HG03520 (cell line): Measurements from ENCODE around the gene USP14.
"Not testable (repeated sequence)": the region's sequence is repeated elsewhere in the genome, so short reads cannot be mapped to it uniquely, and the experiment has no call there.

Experiments used
- ATAC-seq: cut with Tn5 transposase; IDR thresholded peaks from one replicate; pipeline ENCODE4 v1.9.1; 2021; ENCODE audit warnings: mild to moderate bottlenecking, moderate library complexity; ENCODE audit not compliant: unreplicated experiment

USP14 gene

DNA sequence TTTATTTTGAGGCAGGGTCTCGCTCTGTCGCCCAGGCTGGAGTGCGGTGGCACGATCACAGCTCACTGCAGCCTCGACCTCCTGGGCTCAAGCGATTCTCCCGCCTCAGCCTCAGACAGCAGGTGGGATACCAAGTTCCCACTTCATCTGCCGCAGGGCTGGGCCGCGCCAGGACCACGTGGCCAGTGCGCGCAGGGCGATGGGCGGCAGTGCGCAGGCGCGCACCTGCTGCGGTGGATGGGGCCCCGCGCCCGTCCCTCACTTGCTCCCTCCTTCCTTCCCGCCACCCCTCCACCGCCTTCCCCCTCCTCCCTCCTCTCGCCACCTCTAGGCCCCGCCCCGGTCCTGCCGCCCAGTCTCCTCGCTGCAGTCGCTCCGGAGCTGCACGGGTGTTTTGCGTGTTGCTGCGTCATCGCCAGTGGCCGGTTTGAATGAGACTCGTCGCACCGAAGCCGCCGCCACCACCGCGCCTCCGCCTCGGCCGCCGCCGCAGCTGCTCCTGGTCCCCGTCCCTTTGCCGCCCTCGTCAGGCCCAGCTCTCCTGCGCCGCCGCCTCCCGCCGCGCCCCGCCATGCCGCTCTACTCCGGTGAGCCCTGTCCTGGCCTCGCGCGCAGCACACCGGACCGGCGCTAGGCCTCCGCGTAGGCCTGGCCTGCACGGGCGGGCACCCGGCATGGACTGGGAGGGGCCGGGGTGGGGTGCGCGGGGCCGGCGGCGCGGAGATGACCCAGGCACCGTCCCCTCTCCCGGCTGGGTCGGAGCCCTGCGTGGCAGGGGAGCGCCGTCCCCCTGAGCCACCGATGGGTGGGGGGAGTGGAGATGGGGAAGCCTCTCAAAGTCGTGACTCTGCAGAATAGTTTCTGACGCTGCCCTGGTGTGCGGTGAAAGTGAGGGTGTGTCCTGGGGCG is at the start of gene USP14:
Gene USP14, plus strand, starts transcription at position 430 of the 909 bp plus-strand sequence. Its CDS starts 142 bp downstream, at position 572.
- ATAC-seq, result peak; percentile 90

DNA sequence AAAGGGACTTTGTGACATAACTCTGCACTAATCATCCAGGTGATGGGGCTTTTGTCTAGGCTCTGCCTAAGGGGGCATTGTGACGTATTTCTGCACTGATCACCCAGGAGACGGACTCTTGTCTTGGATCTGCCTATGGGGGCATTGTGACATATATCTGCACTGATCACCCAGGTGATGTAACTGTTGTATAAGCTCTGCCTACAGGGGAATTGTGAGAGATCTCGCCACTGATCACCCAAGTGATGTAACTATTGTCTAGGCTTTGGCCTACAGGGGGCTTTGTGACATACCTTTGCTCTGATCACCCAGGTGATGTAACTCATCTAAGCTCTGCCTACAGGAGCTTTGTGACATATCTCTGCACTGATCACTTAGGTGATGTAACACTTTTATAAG is 49.7 kb upstream of the USP14 start:
- peak; percentile 4 for ATAC-seq

DNA sequence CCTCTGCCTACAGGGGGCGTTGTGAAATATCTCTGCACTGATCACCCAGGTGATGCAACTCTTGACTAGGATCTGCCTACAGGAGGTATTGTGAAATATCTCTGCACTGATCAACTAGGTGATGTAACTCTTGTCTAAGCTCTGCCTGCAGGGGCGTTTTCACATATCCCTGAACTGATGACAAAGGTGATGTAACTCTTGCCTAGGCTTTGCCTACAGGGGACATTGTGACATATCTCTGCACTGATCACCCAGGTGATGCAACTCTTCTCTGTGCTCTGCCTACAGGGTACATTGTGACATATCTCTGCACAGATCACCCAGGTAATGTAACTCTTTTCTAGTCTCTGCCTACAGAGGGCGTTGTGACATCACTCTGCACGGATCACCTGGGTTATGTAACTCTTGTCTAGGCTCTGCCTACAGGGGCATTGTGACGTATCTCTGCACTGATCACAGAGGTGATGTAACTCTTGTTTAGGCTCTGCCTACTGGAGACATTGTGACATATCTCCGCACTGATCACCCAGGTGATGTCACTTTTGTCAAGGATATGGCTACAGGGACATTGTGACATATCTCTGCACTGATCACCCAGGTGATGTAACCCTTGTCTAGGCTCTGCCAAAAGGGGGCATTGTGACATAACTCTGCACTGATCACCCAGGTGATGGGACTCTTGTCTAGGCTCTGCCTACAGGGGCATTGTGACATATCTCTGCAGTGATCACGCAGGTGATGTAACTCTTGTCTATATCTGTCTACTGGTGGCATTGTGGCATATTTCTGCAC is 49.0 kb upstream of the USP14 start:
- ATAC-seq, result not testable (repeated sequence)

DNA sequence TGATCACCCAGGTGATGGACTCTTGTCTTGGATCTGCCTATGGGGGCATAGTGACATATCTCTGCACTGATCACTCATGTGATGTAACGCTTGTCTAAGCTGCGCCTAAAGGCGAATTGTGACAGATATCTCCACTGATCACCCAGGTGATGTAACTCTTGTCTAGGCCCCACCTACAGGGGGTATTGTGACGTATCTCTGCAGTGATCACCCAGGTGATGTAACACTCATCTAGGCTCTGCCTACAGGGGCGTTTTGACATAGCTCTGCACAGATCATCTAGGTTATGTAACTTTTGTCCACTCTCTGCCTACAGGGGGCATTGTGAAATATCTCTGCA is 48.5 kb upstream of the USP14 start:
- not testable (repeated sequence) for ATAC-seq

DNA sequence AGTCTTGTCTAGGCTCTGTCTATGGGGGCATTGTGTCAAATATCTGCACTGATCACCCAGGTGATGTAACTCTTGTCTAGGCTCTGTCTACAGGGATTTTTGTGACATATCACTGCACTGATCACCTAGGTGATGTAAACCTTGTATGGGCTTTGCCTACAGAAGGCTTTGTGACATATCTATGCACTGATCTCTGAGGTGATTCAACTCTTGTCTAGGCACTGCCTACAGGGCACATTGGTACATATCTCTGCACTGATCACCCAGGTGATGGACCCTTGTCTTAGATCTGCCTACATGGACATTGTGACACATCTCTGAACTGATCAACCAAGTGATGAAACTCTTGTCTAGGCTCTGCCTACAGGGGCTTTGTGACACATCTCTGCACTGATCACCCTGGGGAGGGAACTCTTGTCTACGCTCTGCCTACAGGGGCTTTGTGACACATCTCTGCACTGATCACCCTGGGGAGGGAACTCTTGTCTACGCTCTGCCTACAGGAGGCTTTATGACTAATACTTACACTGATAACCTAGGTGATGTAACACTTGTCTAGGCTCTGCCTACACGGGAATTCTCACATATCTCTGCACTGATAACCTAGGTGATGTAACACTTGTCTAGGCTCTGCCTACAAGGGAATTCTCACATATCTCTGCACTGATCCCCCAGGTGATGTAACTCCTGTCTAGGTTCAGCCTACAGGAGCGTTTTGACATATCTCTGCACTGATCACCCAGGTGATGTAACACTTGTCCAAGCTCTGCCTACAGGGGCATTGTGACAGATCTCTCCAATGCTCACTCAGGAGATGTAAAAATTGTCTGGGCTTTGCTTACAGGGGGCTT is 47.8 kb upstream of the USP14 start:
- not testable (repeated sequence) for ATAC-seq

DNA sequence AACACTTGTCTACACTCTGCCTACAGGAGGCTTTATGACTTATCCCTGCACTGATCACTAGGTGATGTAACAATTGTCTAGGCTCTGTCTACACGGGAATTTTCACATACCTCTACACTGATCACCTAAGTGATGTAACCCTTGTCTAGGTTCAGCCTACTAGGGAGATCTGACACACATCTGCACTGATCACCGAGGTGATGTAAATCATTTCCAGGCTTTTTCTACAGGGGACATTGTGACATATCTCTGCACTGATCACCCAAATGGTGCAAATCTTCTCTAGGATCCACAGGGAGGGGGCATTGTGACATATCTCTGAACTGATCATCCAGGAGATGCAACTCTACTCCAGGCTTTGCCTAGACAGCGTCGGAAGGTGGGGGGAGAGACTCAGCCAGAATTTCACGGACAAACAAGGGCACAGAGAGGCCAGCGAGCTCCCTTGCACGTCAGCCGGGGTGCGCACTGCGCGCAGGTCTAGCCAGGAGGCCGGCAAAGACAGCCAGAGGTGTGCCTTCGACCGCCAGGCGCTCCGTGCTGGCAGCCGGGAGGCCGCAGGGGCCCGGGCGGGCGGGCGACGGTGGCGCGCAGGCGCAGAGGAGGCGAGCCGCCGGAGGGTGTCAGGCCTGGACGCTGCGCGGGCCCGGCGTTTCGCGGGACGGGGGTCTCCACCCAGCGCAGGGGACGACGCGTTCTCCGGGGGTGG is 46.9 kb upstream of the USP14 start:
- ATAC-seq, result peak; percentile 31

DNA sequence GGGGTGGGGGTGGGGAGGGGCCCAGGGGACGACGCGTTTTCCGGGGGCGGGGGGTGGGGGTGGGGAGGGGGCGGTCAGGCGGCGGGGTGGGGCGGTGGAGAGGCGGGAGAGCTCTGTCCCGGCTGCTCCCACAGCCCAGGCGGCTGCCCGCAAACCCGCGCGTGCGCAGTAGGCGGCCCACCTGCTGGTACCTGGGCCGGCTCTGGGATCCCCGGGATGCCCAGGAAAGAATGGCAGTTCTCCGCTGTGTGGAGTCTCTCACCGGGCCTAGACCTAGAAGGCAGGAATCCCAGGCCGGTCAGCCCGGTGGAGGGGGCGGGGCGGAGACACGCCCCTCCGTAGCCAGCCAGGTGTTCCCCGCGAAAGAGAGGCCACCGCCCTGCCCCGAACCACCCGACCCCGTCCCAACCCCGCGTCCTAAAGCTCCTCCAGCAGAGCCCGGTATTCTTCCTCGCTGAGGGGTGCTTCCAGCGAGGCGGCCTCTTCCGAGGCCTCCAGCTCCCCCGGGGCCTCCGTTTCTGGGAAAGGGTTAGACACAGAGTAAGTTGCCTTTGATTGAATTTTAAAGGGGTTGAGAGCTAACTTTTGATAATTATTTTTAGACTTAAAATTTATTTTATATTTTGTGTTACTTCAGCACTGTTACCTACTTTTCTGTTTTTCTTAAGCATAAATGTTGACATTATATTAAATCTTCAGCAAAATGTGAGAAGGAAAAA is 46.2 kb upstream of the USP14 start:
- not testable (repeated sequence) for ATAC-seq

DNA sequence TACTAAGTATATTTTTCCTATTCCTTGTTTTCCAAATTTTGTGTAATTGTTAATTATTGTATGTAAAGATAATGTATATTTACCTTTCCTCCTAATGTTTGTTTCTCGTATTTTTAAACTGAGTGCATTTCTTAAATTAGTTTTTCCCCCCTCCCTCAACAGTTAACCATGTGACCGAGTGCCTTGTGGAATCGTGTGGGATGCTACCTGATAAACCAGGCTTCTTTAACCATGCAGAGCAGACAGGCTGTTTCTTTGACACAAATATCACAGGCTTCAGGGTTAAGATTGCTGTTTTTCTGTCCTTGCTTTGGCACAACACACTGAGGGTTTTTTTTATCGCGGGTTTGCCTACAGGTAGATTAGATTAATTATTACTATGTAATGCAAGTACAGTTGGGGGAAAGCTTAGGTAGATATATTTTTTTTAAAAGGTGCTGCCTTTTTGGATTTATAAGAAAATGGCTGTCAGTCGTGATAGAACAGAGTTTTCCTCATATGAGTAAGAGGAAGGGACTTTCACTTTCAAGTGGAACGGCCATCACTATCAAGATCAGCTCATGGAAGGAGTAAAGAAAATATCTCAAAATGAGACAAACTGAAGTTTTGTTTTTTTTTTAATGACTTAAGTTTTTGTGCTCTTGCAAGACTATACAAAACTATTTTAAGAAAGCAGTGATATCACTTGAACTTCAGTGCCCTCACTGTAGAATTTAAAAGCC is 37.7 kb upstream of the USP14 start:
- not testable (repeated sequence) for ATAC-seq

DNA sequence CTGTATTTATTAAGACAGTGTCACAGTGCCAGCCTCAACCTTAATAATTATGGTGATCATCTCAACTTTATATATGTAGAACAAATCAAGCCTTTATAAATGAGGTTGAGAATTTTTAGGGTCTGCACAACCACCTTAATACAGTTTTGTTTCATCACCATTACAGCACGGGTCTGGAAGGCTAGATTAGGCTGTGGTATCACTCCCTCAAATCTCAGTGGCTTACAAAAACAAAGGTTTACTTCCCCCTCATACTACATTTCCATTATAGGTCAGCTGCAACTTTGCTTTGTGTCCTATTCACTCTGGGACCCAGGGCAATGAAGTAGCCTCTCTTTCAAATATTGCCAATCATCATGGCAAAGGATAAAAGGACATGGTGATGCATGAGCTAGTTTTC is 23.3 kb upstream of the USP14 start:
- no peak for ATAC-seq

DNA sequence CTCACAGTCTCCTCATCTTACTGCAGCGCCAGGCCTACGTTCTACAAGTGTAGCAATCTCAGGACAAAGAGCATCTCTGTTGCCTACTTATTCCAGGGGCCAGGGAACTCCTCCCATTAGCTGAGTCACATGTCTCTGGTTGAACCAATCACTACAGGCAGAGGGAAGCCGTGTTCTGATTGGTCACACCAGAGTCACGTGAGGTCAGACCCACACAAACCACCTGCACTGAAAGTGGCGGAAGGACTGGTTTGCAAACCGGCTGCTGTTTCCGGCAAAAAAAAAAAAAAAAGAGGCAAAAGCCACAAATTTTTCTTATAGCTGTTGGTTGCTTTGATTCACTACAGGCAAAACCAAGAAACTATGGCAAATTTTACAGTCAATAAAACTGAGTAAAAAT is 21.9 kb upstream of the USP14 start:
- ATAC-seq, result no peak

DNA sequence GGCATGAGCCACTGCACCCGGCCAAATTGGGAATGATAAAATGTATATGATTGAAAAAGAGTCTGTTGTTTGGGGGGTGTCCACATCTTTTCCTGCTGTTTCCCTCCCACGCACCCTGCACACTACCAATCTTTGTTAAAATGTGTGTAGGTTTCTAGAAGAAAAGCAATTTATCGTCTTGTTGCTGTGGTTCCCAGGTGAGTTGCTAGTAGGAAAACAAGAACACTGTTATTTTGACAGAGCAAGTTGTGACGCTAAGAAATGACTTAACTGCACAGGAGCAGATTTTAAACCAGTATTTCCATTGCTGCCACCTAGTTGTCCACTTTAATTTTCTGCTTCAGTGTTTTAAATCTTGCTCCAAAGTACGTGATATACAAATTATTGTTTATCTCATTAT is 21.0 kb upstream of the USP14 start:
- no peak for ATAC-seq

DNA sequence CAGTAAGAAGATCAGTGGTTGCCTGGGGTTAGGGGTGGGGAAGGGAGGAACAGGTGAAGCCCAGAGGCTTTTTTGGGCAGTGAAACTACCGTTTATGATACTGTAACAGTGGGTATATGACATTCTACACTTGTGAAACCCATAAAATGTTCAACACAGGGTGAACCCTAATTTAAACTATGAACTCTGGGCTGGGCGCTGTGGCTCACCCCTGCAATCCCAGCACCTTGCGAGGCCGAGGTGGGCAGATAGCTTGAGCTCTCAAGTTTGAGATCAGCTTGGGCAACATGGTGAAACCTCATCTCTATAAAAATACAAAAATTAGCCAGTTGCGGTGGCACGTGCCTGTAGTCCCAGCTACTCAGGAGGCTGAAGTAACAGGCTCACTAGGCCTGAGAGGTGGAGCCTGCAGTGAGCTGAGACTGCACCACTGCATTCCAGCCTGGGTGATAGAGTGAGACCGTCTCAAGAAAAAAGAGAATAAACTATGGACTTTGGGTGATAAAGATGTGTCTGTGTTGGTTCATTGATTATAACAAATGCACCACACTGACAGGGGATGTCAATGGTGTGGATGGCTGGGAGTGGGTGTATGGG is 17.6 kb upstream of the USP14 start:
- no peak for ATAC-seq

DNA sequence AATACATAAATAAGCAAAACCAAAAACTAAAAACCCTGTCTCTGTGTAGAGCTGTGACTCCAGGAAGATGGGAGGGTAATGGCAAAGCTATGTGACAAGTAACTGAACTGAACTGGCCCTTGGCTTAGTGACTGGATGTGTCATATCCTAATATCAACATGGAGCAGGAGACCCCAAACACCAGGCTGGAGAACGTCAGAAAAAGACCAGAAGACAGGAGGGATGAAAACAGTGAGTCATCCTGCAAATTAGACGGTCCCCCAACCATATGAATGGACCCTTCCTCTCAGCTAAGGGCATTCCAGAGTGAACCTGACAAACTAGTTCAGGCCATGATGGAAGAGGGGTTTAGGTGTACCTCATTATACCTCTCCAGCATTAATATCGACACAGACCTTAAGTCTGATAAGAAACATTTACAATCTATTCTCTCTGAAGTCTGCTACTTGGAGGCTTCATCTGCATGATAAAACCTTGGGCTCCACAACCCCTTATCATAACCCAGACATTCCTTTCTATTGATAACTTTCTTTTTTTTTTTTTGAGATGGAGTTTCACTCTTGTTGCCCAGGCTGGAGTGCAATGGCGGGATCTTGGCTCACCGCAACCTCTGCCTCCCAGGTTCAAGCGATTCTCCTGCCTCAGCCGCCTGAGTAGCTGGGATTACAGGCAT is 15.6 kb upstream of the USP14 start:
- not testable (repeated sequence) for ATAC-seq

DNA sequence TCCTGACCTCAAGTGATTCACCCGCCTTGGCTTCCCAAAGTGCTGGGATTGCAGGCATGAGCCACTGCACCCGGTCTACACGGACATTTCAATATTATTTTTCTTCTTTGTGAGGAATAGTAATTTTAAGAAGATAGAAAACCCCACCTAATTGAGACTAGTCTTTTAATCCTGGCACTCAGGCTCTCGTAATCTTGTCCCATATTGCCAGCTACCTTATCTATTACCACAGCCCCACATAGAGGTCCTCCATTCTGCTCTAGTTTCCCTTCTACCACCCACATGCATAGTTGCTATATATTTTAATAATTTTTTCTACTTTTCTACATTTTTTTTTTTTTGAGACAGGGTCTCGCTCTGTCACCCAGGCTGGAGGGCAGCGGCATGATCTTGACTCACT is 9.5 kb upstream of the USP14 start:
- ATAC-seq, result no peak

DNA sequence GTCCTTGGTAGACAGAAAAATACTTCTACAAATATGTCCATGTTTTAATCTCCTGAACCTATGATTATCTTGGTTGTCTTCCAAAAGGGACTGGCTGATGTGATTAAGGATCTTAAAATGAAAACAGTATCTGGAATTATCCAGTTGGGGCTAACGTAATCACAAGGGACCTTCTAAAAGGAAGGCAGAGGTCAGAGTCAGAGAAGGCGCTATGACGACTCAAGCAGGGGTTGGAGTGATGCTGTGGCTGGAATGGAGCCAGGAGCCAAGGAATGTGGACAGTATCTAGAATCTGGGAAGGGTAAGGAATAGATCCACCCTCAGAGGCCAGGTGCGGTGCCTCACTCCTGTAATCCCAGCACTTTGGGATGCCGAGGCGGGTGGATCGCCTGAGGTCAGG is 4.2 kb upstream of the USP14 start:
- ATAC-seq, result no peak

DNA sequence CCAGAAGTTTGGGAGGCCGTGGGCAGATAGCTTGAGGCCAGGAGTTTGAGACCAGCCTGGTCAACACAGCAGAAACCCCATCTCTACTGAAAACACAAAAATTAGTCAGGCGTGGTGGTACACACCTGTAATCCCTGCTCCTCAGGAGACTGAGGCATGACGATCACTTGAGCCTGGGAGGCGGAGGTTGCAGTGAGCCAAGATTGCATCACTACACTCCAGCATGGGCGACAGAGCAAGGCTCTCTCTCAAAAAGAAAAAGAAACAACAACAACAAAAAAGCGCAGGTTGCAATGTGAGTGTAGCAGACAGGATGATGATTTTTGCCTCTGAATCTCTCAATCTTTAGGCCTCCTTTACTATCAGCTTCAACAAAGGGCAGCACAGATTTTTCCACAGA is 2.7 kb upstream of the USP14 start:
- no peak for ATAC-seq

DNA sequence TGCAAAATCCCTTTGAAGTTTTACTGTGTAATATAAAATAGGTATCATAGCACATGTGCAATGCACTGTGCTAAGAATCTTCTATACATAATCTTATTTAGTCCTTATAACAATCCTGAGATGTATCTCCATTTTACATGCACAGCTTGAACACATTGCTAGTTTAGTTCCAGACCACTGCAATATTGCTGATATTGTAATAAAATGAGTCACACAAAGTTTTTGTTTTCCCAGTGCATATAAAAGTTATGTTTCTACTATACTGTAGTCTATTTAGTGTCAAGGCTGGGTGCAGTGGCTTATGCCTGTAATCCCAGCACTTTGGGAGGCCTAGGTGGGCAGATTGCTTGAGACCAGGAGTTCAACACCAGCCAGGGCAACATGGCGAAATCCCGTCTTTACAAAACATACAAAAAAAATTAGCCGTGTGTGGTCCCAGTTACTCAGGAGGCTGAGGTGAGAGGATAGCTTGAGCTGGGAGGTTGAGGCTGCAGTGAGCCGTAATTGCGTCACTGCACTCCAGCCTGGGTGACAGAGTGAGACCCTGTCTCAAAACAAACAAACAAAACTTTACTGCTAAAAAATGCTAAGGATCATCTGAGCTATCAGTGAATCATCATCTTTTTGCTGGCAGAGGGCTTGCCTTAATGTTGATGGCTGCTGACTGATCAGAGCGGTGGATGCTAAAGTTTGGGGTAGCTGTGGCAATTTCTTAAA is 1.7 kb upstream of the USP14 start:
- no peak for ATAC-seq
